ENCODE results near the gene KIF18A.

GRCh38 chr11:28105869-28106268, 2.1 kb downstream of the KIF18A start:
- no peak for TF ChIP-seq CTCF (IDR thresholded peaks at IDR 0.05; ENCODE audit: insufficient read depth, low read length)
- TF ChIP-seq GABPA (IDR thresholded peaks at IDR 0.05; ENCODE audit: low read depth) = no peak
